Esophagus muscularis mucosa (tissue), 4 donors: ENCODE measurements around the gene VTI1A. TPM values are rescaled to one million over a fixed set of nuclear protein-coding genes. Genes with fewer than 3 reads are reported as not detected.
A peak's percentile ranks its signal among the peaks of the same experiment; 100 is the strongest.

Source experiments
- DNase-seq: peaks from one replicate; pipeline ENCODE4 v3.0.0-alpha.2; 2017; ENCODE audit errors: extremely low spot score
- H3K27ac ChIP-seq, 4 donors: fragments of 200-600 bp; sonication (generic); replicated peaks in 1 of 4; 1 replicate in 3 of 4; 2 replicates in 1 of 4; pipeline ENCODE4 v1.5.1; 2016 to 2019; ENCODE audit warnings: mild to moderate bottlenecking in 1 of 4
- H3K27me3 ChIP-seq, 4 donors: fragments of 200-600 bp; sonication (generic); one replicate each; pipeline versions ENCODE4 v1.5.1 to v1.6.0; 2016 to 2019
- H3K36me3 ChIP-seq, 4 donors: fragments of 200-600 bp; sonication (generic); one replicate each; pipeline ENCODE4 v1.5.1; 2016 to 2019
- H3K4me1 ChIP-seq, 4 donors: fragments of 200-600 bp; sonication (generic); one replicate each; pipeline ENCODE4 v1.5.1; 2016 to 2019
- H3K4me3 ChIP-seq, 4 donors: fragments of 200-600 bp; sonication (generic); 1 replicate in 2 of 4; 2 replicates in 2 of 4; pipeline ENCODE4 v1.5.1; 2016 to 2019; ENCODE audit warnings: mild to moderate bottlenecking in 4 of 4, moderate library complexity in 1 of 4
- H3K9me3 ChIP-seq, 4 donors: fragments of 200-600 bp; sonication (generic); 1 replicate in 3 of 4; 2 replicates in 1 of 4; pipeline ENCODE4 v1.5.1; 2016 to 2019
- CTCF ChIP-seq, 3 experiments: fragments of 200-600 bp in 2 of 3; fragments of 450-650 bp in 1 of 3; sonication (generic) in 2 of 3; IDR thresholded peaks; one replicate each; pipeline ENCODE4 v1.5.1; 2017 to 2019; ENCODE audit warnings: antibody characterized with exemption in 3 of 3, mild to moderate bottlenecking in 2 of 3, moderate library complexity in 1 of 3
- EP300 ChIP-seq: sonication (generic); formaldehyde crosslinking; IDR thresholded peaks from one replicate; pipeline ENCODE4 v1.6.1; 2017; ENCODE audit warnings: antibody characterized with exemption
- POLR2A ChIP-seq: fragments of 450-650 bp; IDR thresholded peaks from one replicate; pipeline ENCODE4 v1.6.1; 2017; ENCODE audit warnings: antibody characterized with exemption, moderate library complexity, mild to moderate bottlenecking, low read depth
- POLR2AphosphoS5 ChIP-seq, 2 donors: sonication (generic); formaldehyde crosslinking; IDR thresholded peaks; one replicate each; pipeline ENCODE4 v1.6.1; 2017; ENCODE audit warnings: antibody characterized with exemption in 2 of 2
- WGBS: methylation state at CpG from one replicate; pipeline ENCODE4 v1.1.5; 2018; 5-methylcytosine and 5-hydroxymethylcytosine counted together
- intact Hi-C: fragments of 100-400 bp; cut with DNase I; formaldehyde crosslinking; loops from one replicate; pipeline ENCODE4 v1.15.1; 2023
- total RNA-seq, 4 donors: library from RNA; depleted of rRNA; stranded (reverse); fragments of >200 nt; gene quantifications; one replicate each; pipeline versions ENCODE4 v1.1.0 to v1.2.1, GENCODE V29; 2016

The VTI1A gene
- total RNA-seq, 4 donors from 2014 or later, result 27.6 to 42.7 (median 33.8) TPM

- DNase-seq, result no peak
- Histone ChIP-seq H3K9me3 (no peaks in the 10 kb centered on the region), H3K4me3 (no peak overlapping the region), H3K4me1 (peaks cover 0 to 12% (median 4%) of the 10 kb centered on the region in 4 donors), H3K27ac (no peak overlapping the region), H3K27me3 (no peaks in the 10 kb centered on the region), H3K36me3 (no peaks in the 10 kb centered on the region)
- TF ChIP-seq CTCF (IDR thresholded peaks at IDR 0.05), result no peak
- TF ChIP-seq POLR2A, result no peak
- TF ChIP-seq EP300, result no peak
- no peak for TF ChIP-seq POLR2AphosphoS5 (IDR thresholded peaks at IDR 0.05)
- 84% methylated on average over 7 of the region's 7 CpGs for WGBS
- intact Hi-C loops, result no loop called here
Observed at GRCh38 chr10:112759496-112759895, 312.5 kb downstream of the VTI1A start.

- Histone ChIP-seq H3K4me3 (no peak overlapping the region), H3K27me3 (no peaks in the 10 kb centered on the region), H3K4me1 (peaks cover 0 to 1% (median 0%) of the 10 kb centered on the region in 4 donors), H3K36me3 (no peaks in the 10 kb centered on the region), H3K27ac (no peak overlapping the region), H3K9me3 (no peaks in the 10 kb centered on the region)
- TF ChIP-seq POLR2A, result no peak
- TF ChIP-seq CTCF (IDR thresholded peaks at IDR 0.05), result no peak
- TF ChIP-seq EP300, result no peak
- no peak for TF ChIP-seq POLR2AphosphoS5 (IDR thresholded peaks at IDR 0.05)
- intact Hi-C loops, result no loop called here
- DNase-seq, result no peak
- 88% methylated on average over 3 of the region's 3 CpGs for WGBS
Observed at GRCh38 chr10:112761256-112761655, 314.2 kb downstream of the VTI1A start.

- Histone ChIP-seq H3K4me1 (no peaks in the 10 kb centered on the region), H3K9me3 (no peaks in the 10 kb centered on the region), H3K27ac (no peak overlapping the region), H3K4me3 (no peak overlapping the region), H3K36me3 (no peaks in the 10 kb centered on the region), H3K27me3 (no peaks in the 10 kb centered on the region)
- 99% methylated on average over 11 of the region's 11 CpGs for WGBS
- intact Hi-C loops, result no loop called here
- TF ChIP-seq CTCF (IDR thresholded peaks at IDR 0.05), result no peak
- no peak for TF ChIP-seq POLR2A
- TF ChIP-seq POLR2AphosphoS5 (IDR thresholded peaks at IDR 0.05), result no peak
- no peak for TF ChIP-seq EP300
- DNase-seq, result peak; percentile 47
Observed at GRCh38 chr10:112763916-112764520, 317.0 kb downstream of the VTI1A start.

- H3K36me3 ChIP-seq, result no peaks in the 10 kb centered on the region
- 94% methylated on average over 5 of the region's 5 CpGs for WGBS
- no peak for DNase-seq
Observed at GRCh38 chr10:112765717-112766235, 318.8 kb downstream of the VTI1A start.

More at GRCh38 chr10:112765717-112766235, 318.8 kb downstream of the VTI1A start:
- intact Hi-C loops, result no loop called here
- no peaks in the 10 kb centered on the region for H3K4me1 ChIP-seq
- H3K4me3 ChIP-seq, result no peak overlapping the region
- H3K27me3 ChIP-seq, result no peaks in the 10 kb centered on the region
- TF ChIP-seq CTCF (IDR thresholded peaks at IDR 0.05) (no peak), POLR2AphosphoS5 (IDR thresholded peaks at IDR 0.05) (no peak), EP300 (no peak), POLR2A (no peak)
- H3K9me3 ChIP-seq, result no peaks in the 10 kb centered on the region
- H3K27ac ChIP-seq, result no peak overlapping the region
